GM23248 (cell line): ENCODE measurements around the gene LRRC73.

Experiments used
- EZH2 ChIP-seq: fragments of 200-600 bp; sonication (generic); IDR thresholded peaks from 2 replicates; pipeline ENCODE4 v1.6.1; 2018; ENCODE audit warnings: antibody characterized with exemption, mild to moderate bottlenecking; ENCODE audit not compliant: insufficient read depth, poor library complexity, severe bottlenecking
- EZH2phosphoT487 ChIP-seq: fragments of 200-600 bp; sonication (generic); IDR thresholded peaks from 2 replicates; pipeline ENCODE4 v1.6.1; 2018; ENCODE audit warnings: antibody characterized with exemption, moderate library complexity, mild to moderate bottlenecking, low read depth; ENCODE audit not compliant: insufficient read depth

DNA sequence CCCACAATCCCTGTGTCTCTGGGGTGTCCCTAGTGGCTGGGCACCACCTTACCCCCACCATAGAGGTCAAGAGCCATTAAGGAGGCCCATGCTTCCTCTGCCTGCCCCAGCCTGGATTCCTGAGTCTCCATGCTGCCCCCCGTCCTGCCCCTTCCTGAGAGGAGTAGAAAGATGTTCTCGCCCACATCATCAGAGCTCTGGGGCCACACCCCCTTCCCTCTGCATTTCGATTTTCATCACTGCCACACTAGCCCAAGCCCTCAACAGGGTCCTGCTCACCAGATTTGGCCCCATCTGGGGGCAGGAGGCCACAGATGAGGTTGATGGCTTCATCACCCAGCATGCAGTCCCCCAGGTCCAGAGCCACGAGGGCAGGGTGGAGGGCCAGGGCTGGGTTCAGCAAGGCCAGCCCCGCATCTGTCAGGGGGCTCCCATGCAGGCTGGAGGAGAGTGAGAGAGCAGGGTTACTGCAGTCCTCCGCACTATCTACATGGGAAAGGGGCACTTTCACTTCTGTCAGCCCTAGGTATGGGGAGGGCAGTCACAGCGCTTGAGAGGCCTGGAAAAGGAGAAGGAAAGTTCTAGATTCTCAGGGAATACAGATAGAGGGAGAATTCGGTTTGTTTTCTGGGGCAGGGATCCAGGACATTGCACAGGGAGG, 1.5 kb downstream of the LRRC73 start:
- TF ChIP-seq EZH2phosphoT487 (no peak), EZH2 (no peak)
